Smooth muscle cell (in vitro differentiated cells): ENCODE data around the gene MCOLN3. TPM values are rescaled to one million over a fixed set of nuclear protein-coding genes. Genes with fewer than 3 reads are reported as not detected.

Experiments used
- DNase-seq: peaks from one replicate; lab custom pipeline; 2025; ENCODE audit not compliant: unreplicated experiment; lab: John Stamatoyannopoulos, UW
- H2AFZ ChIP-seq: fragments of 200-600 bp; sonication (generic); 2 replicates; pipeline ENCODE4 v1.6.0; 2016; ENCODE audit warnings: antibody characterized with exemption, low read depth, mild to moderate bottlenecking
- H3F3A ChIP-seq: fragments of 200-600 bp; sonication (generic); 2 replicates; pipeline ENCODE4 v1.6.0; 2017; ENCODE audit warnings: antibody characterized with exemption, low read depth
- H3K27ac ChIP-seq: fragments of 200-600 bp; sonication (generic); 2 replicates; pipeline ENCODE4 v1.5.1; 2016; ENCODE audit warnings: low read depth, mild to moderate bottlenecking
- H3K27me3 ChIP-seq: fragments of 200-600 bp; sonication (generic); 2 replicates; pipeline ENCODE4 v1.6.1; 2016; ENCODE audit warnings: low read depth, mild to moderate bottlenecking
- H3K36me3 ChIP-seq: fragments of 200-600 bp; sonication (generic); 2 replicates; pipeline ENCODE4 v1.5.1; 2016; ENCODE audit warnings: low read depth
- H3K4me1 ChIP-seq: fragments of 200-600 bp; sonication (generic); 2 replicates; pipeline ENCODE4 v1.5.1; 2016; ENCODE audit warnings: low read depth
- H3K4me2 ChIP-seq: fragments of 200-600 bp; sonication (generic); 2 replicates; pipeline ENCODE4 v1.6.0; 2016; ENCODE audit warnings: mild to moderate bottlenecking
- H3K4me3 ChIP-seq: fragments of 200-600 bp; sonication (generic); 2 replicates; pipeline ENCODE4 v1.5.1; 2016; ENCODE audit warnings: mild to moderate bottlenecking
- H3K79me2 ChIP-seq: fragments of 200-600 bp; sonication (generic); 2 replicates; pipeline ENCODE4 v1.6.0; 2016; ENCODE audit warnings: low read depth, mild to moderate bottlenecking
- H3K9ac ChIP-seq: fragments of 200-600 bp; sonication (generic); 2 replicates; pipeline ENCODE4 v1.6.0; 2016; ENCODE audit warnings: low read depth
- H3K9me3 ChIP-seq: fragments of 200-600 bp; sonication (generic); replicated peaks from 2 replicates; pipeline ENCODE4 v1.5.1; 2016; ENCODE audit warnings: low read depth
- H4K20me1 ChIP-seq: fragments of 200-600 bp; sonication (generic); 2 replicates; pipeline ENCODE4 v1.6.0; 2016; ENCODE audit warnings: low read depth
- WGBS: methylation state at CpG from one replicate; pipeline ENCODE4 v1.1.7; 2016; ENCODE audit warnings: low lambda C conversion rate; 5-methylcytosine and 5-hydroxymethylcytosine counted together
- polyA plus RNA-seq: library from polyadenylated mRNA; unstranded; fragments of >200 nt; fragmentation: Nextera tagmentation; extraction: Ambion mirVana; gene quantifications from 2 replicates; pipeline ENCODE4 v1.2.1, GENCODE V29; 2016
- total RNA-seq: library from RNA; depleted of rRNA; stranded (reverse); fragments of >200 nt; gene quantifications from 2 replicates; pipeline ENCODE4 v1.2.3, GENCODE V29; 2014
- TF ChIP-seq, protein P1 (sequence below): fragments of 200-600 bp; sonication (generic); IDR thresholded peaks from 2 replicates; pipeline ENCODE4 v1.5.1; 2017; ENCODE audit warnings: borderline replicate concordance, mild to moderate bottlenecking, antibody characterized with exemption; ENCODE audit not compliant: insufficient read depth, poor library complexity, severe bottlenecking

The MCOLN3 gene
- total and polyA plus RNA-seq, 2 experiments from 2014 or later = 0.50 to 1.7 TPM

DNA sequence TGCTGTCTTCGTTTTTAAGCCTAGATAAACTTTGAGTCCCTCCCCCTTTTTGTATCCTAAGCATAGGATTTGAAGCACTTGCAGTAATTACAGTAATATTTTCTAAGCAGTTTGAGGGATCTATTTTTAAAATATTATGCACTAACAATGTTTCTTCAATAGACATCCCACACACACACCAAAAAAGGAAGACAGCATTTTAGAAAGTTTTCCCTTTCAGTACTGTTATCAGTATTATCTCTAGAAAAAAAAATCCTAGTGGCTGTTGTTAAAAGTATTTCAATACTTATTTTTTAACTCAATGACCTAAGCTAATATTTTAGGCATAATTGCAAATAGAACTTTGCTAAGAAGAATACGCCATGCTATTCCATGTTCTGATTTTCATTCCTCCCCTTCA, 15.1 kb downstream of the MCOLN3 start:
- WGBS = 79% methylated on average over 2 of the region's 2 CpGs
- Histone ChIP-seq H3K36me3 (no peaks in the 10 kb centered on the region), H3K27ac (no peak overlapping the region), H3F3A (no peaks in the 10 kb centered on the region), H3K9ac (no peak overlapping the region), H2AFZ (no peak overlapping the region), H3K79me2 (no peaks in the 10 kb centered on the region), H3K4me2 (no peak overlapping the region), H3K4me3 (no peak overlapping the region), H4K20me1 (no peaks in the 10 kb centered on the region), H3K27me3 (no peaks in the 10 kb centered on the region), H3K4me1 (no peaks in the 10 kb centered on the region), H3K9me3 (no peaks in the 10 kb centered on the region)
- DNase-seq = no peak
- TF ChIP-seq, protein P1, sequence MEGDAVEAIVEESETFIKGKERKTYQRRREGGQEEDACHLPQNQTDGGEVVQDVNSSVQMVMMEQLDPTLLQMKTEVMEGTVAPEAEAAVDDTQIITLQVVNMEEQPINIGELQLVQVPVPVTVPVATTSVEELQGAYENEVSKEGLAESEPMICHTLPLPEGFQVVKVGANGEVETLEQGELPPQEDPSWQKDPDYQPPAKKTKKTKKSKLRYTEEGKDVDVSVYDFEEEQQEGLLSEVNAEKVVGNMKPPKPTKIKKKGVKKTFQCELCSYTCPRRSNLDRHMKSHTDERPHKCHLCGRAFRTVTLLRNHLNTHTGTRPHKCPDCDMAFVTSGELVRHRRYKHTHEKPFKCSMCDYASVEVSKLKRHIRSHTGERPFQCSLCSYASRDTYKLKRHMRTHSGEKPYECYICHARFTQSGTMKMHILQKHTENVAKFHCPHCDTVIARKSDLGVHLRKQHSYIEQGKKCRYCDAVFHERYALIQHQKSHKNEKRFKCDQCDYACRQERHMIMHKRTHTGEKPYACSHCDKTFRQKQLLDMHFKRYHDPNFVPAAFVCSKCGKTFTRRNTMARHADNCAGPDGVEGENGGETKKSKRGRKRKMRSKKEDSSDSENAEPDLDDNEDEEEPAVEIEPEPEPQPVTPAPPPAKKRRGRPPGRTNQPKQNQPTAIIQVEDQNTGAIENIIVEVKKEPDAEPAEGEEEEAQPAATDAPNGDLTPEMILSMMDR = no peak

DNA sequence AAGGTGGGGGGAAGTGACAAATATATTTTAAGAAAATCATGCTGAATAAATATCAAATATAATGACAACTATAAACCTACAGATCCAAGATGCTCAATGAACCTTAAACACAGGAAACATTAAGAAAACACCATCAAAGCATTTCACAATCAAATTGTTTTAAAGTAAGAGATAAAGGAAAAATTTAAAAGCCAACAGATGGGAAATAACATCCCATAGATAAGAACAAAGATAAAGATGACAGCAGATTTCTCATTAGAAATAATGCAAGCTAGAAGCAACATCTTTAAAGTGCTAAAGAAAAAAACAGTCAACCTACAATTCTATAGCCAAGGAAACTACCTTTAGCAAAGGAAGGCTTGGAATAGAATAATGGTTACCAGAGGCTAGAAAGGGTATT, 17.8 kb downstream of the MCOLN3 start:
- no peaks in the 10 kb centered on the region for H3K79me2 ChIP-seq
- no peaks in the 10 kb centered on the region for H3K27me3 ChIP-seq
- TF ChIP-seq, protein P1 = no peak
- no peaks in the 10 kb centered on the region for H3K9me3 ChIP-seq
- no peak overlapping the region for H3K9ac ChIP-seq
- H2AFZ ChIP-seq = no peak overlapping the region
- no peak overlapping the region for H3K4me2 ChIP-seq
- H3K4me1 ChIP-seq = no peaks in the 10 kb centered on the region
- no peak overlapping the region for H3K4me3 ChIP-seq
- H3F3A ChIP-seq = no peaks in the 10 kb centered on the region
- DNase-seq = no peak
- H4K20me1 ChIP-seq = no peaks in the 10 kb centered on the region
- H3K36me3 ChIP-seq = no peaks in the 10 kb centered on the region
- no peak overlapping the region for H3K27ac ChIP-seq

DNA sequence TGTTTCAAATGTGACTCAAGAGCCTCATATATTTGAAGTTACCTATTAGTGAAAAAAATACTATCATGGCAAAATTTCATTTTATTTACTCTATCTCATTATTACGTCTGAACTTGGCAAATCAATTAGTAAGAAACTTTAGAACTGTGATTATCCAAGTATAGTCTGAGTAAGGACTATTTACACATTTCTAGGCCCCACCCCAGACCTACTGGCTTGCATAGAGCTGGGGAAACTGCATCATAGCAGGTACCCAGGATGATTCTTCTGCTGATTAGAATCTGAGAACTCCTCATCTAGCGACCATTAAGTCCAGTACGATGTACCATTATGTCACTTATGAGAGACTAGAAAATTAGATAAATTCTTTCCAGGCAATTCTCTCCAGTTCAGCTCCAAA, 20.1 kb downstream of the MCOLN3 start:
- no peaks in the 10 kb centered on the region for H3K79me2 ChIP-seq
- H3K4me1 ChIP-seq = no peaks in the 10 kb centered on the region
- H3K4me2 ChIP-seq = no peak overlapping the region
- H3K27me3 ChIP-seq = no peaks in the 10 kb centered on the region
- no peak overlapping the region for H3K4me3 ChIP-seq
- no peak overlapping the region for H2AFZ ChIP-seq
- H3K36me3 ChIP-seq = no peaks in the 10 kb centered on the region
- no peaks in the 10 kb centered on the region for H4K20me1 ChIP-seq
- H3K27ac ChIP-seq = no peak overlapping the region
- no peak overlapping the region for H3K9ac ChIP-seq
- H3K9me3 ChIP-seq = no peaks in the 10 kb centered on the region
- TF ChIP-seq, protein P1 = no peak
- no peak for DNase-seq
- H3F3A ChIP-seq = no peaks in the 10 kb centered on the region
- WGBS = 92% methylated on average over 3 of the region's 3 CpGs

DNA sequence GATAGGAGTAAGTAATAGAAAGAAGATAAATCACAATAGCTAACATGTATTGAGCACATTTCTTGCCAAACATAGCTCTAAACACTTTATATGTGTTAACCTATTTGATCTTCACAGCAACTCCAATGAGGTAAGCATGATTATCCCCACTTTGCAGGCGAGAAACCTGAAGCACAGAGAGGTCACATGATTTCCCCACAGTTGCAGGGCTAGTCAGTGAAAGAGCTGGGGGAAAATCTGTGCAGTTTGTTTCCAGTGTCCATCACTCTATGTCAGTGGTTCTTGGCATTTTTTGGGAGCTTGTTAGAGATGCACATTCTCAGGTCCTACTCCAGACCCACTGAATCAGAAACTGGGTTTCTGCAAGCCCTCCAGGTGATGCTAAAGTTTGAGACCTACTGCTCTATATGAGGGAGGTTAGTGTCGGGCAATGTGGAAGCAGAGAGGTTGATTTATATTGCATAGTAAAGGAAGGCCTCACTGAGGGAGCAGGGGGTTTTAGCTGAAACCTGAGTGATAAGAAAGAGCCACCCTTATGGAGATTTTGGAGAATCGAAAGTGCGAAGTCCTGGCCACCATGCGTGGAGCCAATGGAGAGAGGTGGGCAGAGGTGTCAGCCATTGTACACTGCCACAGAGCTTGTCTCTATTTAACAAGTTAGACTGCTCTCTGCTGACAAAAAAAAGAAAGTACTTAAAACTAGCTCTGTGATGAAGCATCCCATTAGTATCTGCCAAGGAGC, 20.9 kb downstream of the MCOLN3 start:
- Histone ChIP-seq H3K36me3 (no peaks in the 10 kb centered on the region), H2AFZ (no peak overlapping the region), H3K9ac (no peak overlapping the region), H3F3A (no peaks in the 10 kb centered on the region), H3K27me3 (no peaks in the 10 kb centered on the region), H3K27ac (no peak overlapping the region), H3K4me2 (no peak overlapping the region), H3K79me2 (no peaks in the 10 kb centered on the region), H3K9me3 (no peaks in the 10 kb centered on the region), H3K4me3 (no peak overlapping the region), H3K4me1 (no peaks in the 10 kb centered on the region), H4K20me1 (no peaks in the 10 kb centered on the region)
- DNase-seq = no peak
- TF ChIP-seq, protein P1 = no peak
- 93% methylated on average over 5 of the region's 5 CpGs for WGBS
